ENCODE data around the gene PRKN. TPM values are rescaled to one million over a fixed set of nuclear protein-coding genes. Genes with fewer than 3 reads are reported as not detected.

Gene PRKN
- total RNA-seq, 1 experiment from 2014 or later, result 2.0 TPM

DNA sequence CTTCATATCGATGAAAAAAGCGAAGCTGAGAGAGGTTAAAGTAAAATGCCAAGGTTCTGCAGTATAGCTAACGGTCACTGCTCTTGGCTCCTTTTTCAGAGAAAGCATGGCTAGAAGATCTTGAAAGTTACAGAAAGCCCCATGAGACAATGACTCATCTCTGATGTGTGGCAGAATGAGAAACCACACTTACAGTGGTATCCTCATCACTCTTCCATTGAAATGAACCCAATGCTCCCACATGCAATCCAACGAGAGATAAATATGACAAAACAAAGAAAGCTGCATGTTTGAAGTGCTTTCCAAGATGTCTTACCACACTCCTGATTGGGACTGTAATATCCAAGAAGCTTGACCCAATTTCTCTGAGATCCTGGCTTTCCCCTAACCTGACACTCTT, 694.9 kb downstream of the PRKN start:
- Histone ChIP-seq H2BK15ac (ENCODE audit: low read depth, low read length) (no peak overlapping the region), H3K79me1 (ENCODE audit: insufficient read depth, low read depth, low read length, poor library complexity, severe bottlenecking) (no peaks in the 10 kb centered on the region), H4K5ac (ENCODE audit: insufficient read length, low read depth, low read length) (no peak overlapping the region), H3K27ac (ENCODE audit: insufficient read length, low read depth, low read length) (no peak overlapping the region), H3K56ac (ENCODE audit: insufficient read length, low read depth, low read length) (no peak overlapping the region), H3K4me1 (ENCODE audit: insufficient read depth, low read length) (no peaks in the 10 kb centered on the region; the same call in 1 of the 2 replicates), H3K27me3 (ENCODE audit: insufficient read depth, low read length) (no peaks in the 10 kb centered on the region), H2AFZ (ENCODE audit: low read length) (no peak overlapping the region), H4K20me1 (ENCODE audit: control insufficient read depth, insufficient read depth, insufficient read length) (no peaks in the 10 kb centered on the region), H2BK5ac (ENCODE audit: insufficient read length, low read length) (no peak overlapping the region), H3K18ac (ENCODE audit: insufficient read length, low read depth, low read length) (no peak overlapping the region), H3K9me3 (ENCODE audit: control insufficient read depth, low read depth, low read length) (no peaks in the 10 kb centered on the region), H4K91ac (ENCODE audit: insufficient read length, low read depth, low read length) (no peak overlapping the region), H3K23ac (ENCODE audit: insufficient read length, low read depth, low read length) (no peak overlapping the region), H3K23me2 (ENCODE audit: insufficient read length, low read depth, low read length, poor library complexity, severe bottlenecking) (no peaks in the 10 kb centered on the region), H2AK5ac (ENCODE audit: insufficient read length, low read length) (no peak overlapping the region), H3K4ac (ENCODE audit: low read depth, low read length) (no peak overlapping the region), H2BK12ac (ENCODE audit: insufficient read length, low read depth, low read length) (no peak overlapping the region), H3K14ac (ENCODE audit: insufficient read depth, low read length) (no peak overlapping the region), H2BK20ac (ENCODE audit: low read depth, low read length, poor library complexity, severe bottlenecking) (no peak overlapping the region), H3K9ac (ENCODE audit: extremely low read depth, insufficient read length, low read length) (no peak overlapping the region), H4K8ac (replicated peaks; ENCODE audit: insufficient read length, low read depth, low read length) (no peak overlapping the region), H3K79me2 (ENCODE audit: insufficient read depth, low read length) (no peaks in the 10 kb centered on the region), H3T11ph (ENCODE audit: low read length) (no peak overlapping the region), H2BK120ac (ENCODE audit: low read depth, low read length, poor library complexity, severe bottlenecking) (no peak overlapping the region), H3K4me2 (ENCODE audit: insufficient read depth, insufficient read length, low read length) (no peak overlapping the region)
- Mint-ChIP-seq H3K9me3 (peaks cover 0 to 2% of the 10 kb centered on the region in 2 experiments; a peak in 1 of 5 replicates), H3K4me3 (no peak overlapping the region), H3K36me3 (ENCODE audit: insufficient read depth in 1 of 3, low read depth in 3 of 3) (no peaks in the 10 kb centered on the region), H3K27ac (no peak overlapping the region), H3K27me3 (ENCODE audit: low read depth) (no peaks in the 10 kb centered on the region), H3K4me1 (no peaks in the 10 kb centered on the region)
- no peak for DNase-seq
- whole genome bisulfite sequencing (ENCODE audit: extremely low coverage, insufficient read length, low lambda C conversion rate), result no CpG with 5 or more reads among the region's 4 CpGs
- no peak for TF ChIP-seq CTCF (conservative IDR thresholded peaks at IDR 0.05)
